ENCODE results near the gene CCDC85B.

CCDC85B gene

DNA sequence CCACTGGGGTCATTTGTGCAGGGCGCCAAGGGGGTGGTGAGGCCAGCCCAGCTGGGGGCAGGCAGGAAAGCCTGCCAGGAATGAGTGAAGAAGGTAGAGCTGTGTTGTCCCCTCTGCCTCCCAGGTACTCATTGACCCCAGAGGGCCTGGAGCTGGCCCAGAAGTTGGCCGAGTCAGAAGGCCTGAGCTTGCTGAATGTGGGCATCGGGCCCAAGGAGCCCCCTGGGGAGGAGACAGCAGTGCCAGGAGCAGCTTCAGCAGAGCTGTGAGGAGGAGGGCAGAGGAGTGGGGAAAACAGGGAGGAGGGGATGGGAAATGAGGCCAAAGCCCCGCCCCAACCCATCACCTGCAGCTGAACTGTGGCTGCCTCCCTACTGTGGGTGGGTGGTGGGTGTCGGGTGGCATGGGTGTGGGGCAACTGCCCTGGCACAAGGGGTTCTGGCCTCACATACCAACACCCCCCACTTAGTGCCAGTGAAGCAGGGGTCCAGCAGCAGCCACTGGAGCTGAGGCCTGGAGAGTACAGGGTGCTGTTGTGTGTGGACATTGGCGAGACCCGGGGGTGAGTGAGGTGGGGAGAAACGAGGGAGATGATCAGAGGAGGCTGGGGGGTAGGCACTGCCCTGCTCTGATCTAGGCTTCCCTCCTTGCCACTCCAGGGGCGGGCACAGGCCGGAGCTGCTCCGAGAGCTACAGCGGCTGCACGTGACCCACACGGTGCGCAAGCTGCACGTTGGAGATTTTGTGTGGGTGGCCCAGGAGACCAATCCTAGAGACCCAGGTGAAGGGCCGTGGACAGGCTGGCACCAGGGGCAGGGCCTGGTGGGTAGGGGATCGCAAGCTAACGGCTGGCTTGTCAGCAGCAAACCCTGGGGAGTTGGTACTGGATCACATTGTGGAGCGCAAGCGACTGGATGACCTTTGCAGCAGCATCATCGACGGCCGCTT, 27.3 kb upstream of the CCDC85B start:
- H3K27ac ChIP-seq (ENCODE audit: insufficient read depth, low read depth, low read length, poor library complexity, severe bottlenecking) = no peak overlapping the region
- H3K36me3 ChIP-seq (ENCODE audit: control insufficient read depth, insufficient read depth, low read length) = peaks cover 28% of the 10 kb centered on the region
- H3K4me1 ChIP-seq (ENCODE audit: control insufficient read depth, insufficient read depth, low read length) = peaks cover 10% of the 10 kb centered on the region
- WGBS, 2 experiments = 94% methylated on average over 24 of the region's 24 CpGs
- H3K27me3 ChIP-seq (ENCODE audit: control insufficient read depth, insufficient read depth, low read length, poor library complexity, severe bottlenecking) = no peaks in the 10 kb centered on the region
- H3K9me3 ChIP-seq (ENCODE audit: control insufficient read depth, low read length) = no peaks in the 10 kb centered on the region
- no peak overlapping the region for H3K4me3 ChIP-seq (ENCODE audit: insufficient read depth, low read depth, low read length)

GRCh38 chr11:65863889-65864705, 26.4 kb upstream of the CCDC85B start:
- no peak overlapping the region for H3K27ac ChIP-seq (ENCODE audit: insufficient read depth, low read depth, low read length, poor library complexity, severe bottlenecking)
- H3K4me1 ChIP-seq (ENCODE audit: control insufficient read depth, insufficient read depth, low read length) = peaks cover 10% of the 10 kb centered on the region
- peaks cover 28% of the 10 kb centered on the region for H3K36me3 ChIP-seq (ENCODE audit: control insufficient read depth, insufficient read depth, low read length)
- no peaks in the 10 kb centered on the region for H3K27me3 ChIP-seq (ENCODE audit: control insufficient read depth, insufficient read depth, low read length, poor library complexity, severe bottlenecking)
- H3K9me3 ChIP-seq (ENCODE audit: control insufficient read depth, low read length) = no peaks in the 10 kb centered on the region
- WGBS, 2 experiments = 89% methylated on average over 12 of the region's 12 CpGs
- no peak overlapping the region for H3K4me3 ChIP-seq (ENCODE audit: insufficient read depth, low read depth, low read length)

DNA sequence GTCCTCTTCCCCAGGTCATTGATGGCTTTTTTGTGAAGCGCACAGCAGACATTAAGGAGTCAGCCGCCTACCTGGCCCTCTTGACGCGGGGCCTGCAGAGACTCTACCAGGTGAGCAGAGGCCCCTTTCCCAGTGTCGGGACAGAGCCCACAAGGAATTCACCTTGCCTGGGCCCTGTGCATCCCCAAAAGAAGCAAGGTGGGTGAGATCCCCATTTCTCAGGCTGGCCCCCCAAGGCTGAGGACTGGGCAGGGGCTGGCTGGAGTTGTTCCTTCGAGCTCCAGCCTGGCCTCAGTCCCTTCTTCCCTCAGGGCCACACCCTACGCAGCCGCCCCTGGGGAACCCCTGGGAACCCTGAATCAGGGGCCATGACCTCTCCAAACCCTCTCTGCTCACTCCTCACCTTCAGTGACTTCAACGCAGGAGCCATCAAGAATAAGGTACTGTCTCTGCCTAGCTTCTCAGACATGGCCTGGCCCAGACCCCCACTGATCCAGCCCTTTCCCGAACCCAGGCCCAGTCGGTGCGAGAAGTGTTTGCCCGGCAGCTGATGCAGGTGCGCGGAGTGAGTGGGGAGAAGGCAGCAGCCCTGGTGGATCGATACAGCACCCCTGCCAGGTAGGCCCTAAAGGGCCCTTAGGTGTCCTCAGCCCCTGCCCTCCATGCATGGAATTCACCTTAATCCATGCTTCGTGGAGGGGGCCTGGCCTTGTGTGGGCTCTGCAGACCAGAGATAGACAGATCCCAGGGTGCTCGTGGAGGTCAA, 25.6 kb upstream of the CCDC85B start:
- Histone ChIP-seq H3K4me1 (ENCODE audit: control insufficient read depth, insufficient read depth, low read length) (peaks cover 10% of the 10 kb centered on the region), H3K4me3 (ENCODE audit: insufficient read depth, low read depth, low read length) (no peak overlapping the region), H3K9me3 (ENCODE audit: control insufficient read depth, low read length) (no peaks in the 10 kb centered on the region), H3K36me3 (ENCODE audit: control insufficient read depth, insufficient read depth, low read length) (peaks cover 28% of the 10 kb centered on the region), H3K27me3 (ENCODE audit: control insufficient read depth, insufficient read depth, low read length, poor library complexity, severe bottlenecking) (no peaks in the 10 kb centered on the region), H3K27ac (ENCODE audit: insufficient read depth, low read depth, low read length, poor library complexity, severe bottlenecking) (no peak overlapping the region)
- 90 to 91% methylated on average over 18 of the region's 18 CpGs for WGBS, 2 experiments

DNA sequence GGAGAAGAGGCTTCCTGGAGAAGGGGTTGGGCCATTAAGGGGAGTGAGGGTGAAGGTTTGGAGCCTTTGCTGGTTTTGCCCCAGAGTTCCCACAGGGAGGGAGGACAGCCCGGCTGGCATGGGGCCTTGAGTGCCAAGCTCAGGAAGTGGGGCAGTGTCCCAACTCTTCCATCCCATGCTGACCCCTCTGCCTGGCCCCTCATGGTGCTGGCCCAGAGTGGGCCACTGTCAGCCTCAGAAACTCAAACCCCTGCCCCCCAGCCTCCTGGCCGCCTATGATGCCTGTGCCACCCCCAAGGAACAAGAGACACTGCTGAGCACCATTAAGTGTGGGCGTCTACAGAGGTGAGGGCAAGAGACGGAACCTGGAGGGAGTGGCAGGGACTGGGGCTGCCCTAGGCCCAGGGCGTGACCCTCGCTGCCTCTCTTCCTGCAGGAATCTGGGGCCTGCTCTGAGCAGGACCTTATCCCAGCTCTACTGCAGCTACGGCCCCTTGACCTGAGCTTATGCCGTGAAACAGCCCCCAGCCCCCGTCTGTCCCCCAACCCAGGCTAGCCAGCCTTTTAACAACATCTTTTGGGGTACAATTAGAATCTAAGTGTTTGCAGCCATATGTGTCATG, 24.8 kb upstream of the CCDC85B start:
- Histone ChIP-seq H3K27ac (ENCODE audit: insufficient read depth, low read depth, low read length, poor library complexity, severe bottlenecking) (no peak overlapping the region), H3K4me1 (ENCODE audit: control insufficient read depth, insufficient read depth, low read length) (peaks cover 10% of the 10 kb centered on the region), H3K36me3 (ENCODE audit: control insufficient read depth, insufficient read depth, low read length) (peaks cover 28% of the 10 kb centered on the region), H3K4me3 (ENCODE audit: insufficient read depth, low read depth, low read length) (no peak overlapping the region), H3K27me3 (ENCODE audit: control insufficient read depth, insufficient read depth, low read length, poor library complexity, severe bottlenecking) (no peaks in the 10 kb centered on the region), H3K9me3 (ENCODE audit: control insufficient read depth, low read length) (no peaks in the 10 kb centered on the region)
- 94 to 96% methylated on average over 9 of the region's 9 CpGs for WGBS, 2 experiments

DNA sequence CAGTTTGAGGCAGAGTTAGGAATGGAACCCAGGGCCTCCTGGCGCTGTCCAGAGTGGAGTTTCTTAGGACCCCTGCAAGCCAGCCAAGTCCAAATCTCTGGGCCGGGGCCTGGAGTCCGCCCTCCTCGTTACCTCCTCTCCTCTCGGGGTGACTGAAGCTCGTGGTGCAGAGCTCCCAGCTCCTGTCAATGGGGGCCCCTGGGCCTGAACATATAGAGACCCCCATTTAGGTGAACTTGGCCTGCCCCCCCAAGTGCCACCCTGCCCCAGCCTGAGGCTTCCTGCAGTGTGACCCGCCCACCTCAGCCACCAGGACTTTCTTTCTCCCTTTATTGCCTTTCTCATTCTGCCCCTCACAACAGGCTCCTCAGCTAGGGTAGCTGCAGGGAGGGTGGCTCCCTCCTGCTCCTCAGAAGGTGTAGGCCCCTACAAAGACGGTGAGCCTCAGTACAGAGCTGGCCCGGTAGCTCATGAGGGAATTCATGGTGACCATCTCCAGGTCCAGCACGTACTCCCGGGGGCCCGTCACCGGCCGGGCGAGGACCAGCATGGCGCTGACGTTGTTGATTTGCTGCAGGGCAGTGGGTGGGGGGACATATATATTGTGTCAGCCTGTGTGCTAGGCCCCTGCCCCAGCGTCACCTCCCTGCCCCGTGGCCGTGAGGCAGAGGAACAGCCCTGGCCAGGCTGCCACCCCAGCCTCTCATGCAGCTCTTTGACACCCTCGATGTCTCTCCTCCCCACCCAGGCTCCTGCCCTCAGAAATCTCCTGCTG, 23.8 kb upstream of the CCDC85B start:
- Histone ChIP-seq H3K4me3 (ENCODE audit: insufficient read depth, low read depth, low read length) (no peak overlapping the region), H3K27me3 (ENCODE audit: control insufficient read depth, insufficient read depth, low read length, poor library complexity, severe bottlenecking) (peaks cover 3% of the 10 kb centered on the region), H3K27ac (ENCODE audit: insufficient read depth, low read depth, low read length, poor library complexity, severe bottlenecking) (no peak overlapping the region), H3K36me3 (ENCODE audit: control insufficient read depth, insufficient read depth, low read length) (peaks cover 28% of the 10 kb centered on the region), H3K4me1 (ENCODE audit: control insufficient read depth, insufficient read depth, low read length) (peaks cover 2% of the 10 kb centered on the region), H3K9me3 (ENCODE audit: control insufficient read depth, low read length) (no peaks in the 10 kb centered on the region)
- 91 to 93% methylated on average over 21 of the region's 21 CpGs for WGBS, 2 experiments

DNA sequence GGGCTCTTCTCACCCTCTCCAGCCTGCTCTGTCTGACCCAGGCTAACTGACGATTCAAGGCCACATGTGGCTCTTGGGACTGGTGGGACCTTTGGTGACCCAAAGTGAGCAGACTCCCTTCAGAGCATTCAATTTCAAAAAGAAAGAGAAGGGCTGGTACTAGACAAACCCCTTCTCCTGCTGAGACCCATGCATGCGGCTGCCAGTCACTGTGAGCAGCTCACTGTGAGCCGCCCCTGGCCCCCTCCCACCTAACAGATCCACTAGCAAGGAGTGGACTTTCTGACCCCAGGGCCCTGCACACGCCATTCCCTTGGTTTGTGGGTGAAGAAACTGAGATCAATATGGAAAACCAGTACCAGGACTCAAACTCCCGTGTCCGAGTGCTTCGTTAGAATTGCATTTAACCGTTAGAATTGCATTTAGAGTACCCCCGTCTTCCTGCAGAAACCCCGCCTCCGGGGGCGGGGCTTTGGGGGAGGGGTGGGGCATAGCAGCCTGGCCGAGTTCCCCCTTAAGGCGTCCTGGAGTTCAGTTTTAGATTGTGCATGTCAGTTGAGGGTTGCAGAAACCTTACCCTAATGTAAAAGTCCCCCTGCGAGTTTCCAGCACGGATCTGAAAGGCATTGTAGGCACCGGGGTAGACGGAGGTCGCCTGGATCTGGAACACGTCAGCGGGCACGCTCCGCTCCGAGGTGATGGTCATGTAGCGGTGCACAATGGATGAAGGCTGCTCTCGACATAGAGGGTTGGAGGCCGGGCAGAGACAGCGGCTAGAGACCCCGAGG, 23.0 kb upstream of the CCDC85B start:
- no peak overlapping the region for H3K27ac ChIP-seq (ENCODE audit: insufficient read depth, low read depth, low read length, poor library complexity, severe bottlenecking)
- peaks cover 28% of the 10 kb centered on the region for H3K36me3 ChIP-seq (ENCODE audit: control insufficient read depth, insufficient read depth, low read length)

GRCh38 chr11:65868076-65868667, 22.3 kb upstream of the CCDC85B start:
- WGBS, 2 experiments = 90 to 92% methylated on average over 19 of the region's 19 CpGs
- Histone ChIP-seq H3K36me3 (ENCODE audit: control insufficient read depth, insufficient read depth, low read length) (peaks cover 25% of the 10 kb centered on the region), H3K27me3 (ENCODE audit: control insufficient read depth, insufficient read depth, low read length, poor library complexity, severe bottlenecking) (peaks cover 17% of the 10 kb centered on the region), H3K27ac (ENCODE audit: insufficient read depth, low read depth, low read length, poor library complexity, severe bottlenecking) (no peak overlapping the region), H3K4me3 (ENCODE audit: insufficient read depth, low read depth, low read length) (peak overlapping the region; percentile 19), H3K4me1 (ENCODE audit: control insufficient read depth, insufficient read depth, low read length) (peaks cover 4% of the 10 kb centered on the region), H3K9me3 (ENCODE audit: control insufficient read depth, low read length) (no peaks in the 10 kb centered on the region)

More for the DNA sequence above, 23.0 kb upstream of the CCDC85B start:
- peaks cover 4% of the 10 kb centered on the region for H3K4me1 ChIP-seq (ENCODE audit: control insufficient read depth, insufficient read depth, low read length)
- H3K27me3 ChIP-seq (ENCODE audit: control insufficient read depth, insufficient read depth, low read length, poor library complexity, severe bottlenecking) = peaks cover 10% of the 10 kb centered on the region
- H3K4me3 ChIP-seq (ENCODE audit: insufficient read depth, low read depth, low read length) = peak overlapping the region; percentile 19
- H3K9me3 ChIP-seq (ENCODE audit: control insufficient read depth, low read length) = no peaks in the 10 kb centered on the region
- WGBS, 2 experiments = 58 to 59% methylated on average over 29 of the region's 29 CpGs

GRCh38 chr11:65868907-65869306, 21.6 kb upstream of the CCDC85B start:
- Histone ChIP-seq H3K36me3 (ENCODE audit: control insufficient read depth, insufficient read depth, low read length) (peaks cover 18% of the 10 kb centered on the region), H3K27ac (ENCODE audit: insufficient read depth, low read depth, low read length, poor library complexity, severe bottlenecking) (no peak overlapping the region), H3K9me3 (ENCODE audit: control insufficient read depth, low read length) (no peaks in the 10 kb centered on the region), H3K27me3 (ENCODE audit: control insufficient read depth, insufficient read depth, low read length, poor library complexity, severe bottlenecking) (peaks cover 19% of the 10 kb centered on the region), H3K4me1 (ENCODE audit: control insufficient read depth, insufficient read depth, low read length) (peaks cover 4% of the 10 kb centered on the region), H3K4me3 (ENCODE audit: insufficient read depth, low read depth, low read length) (no peak overlapping the region)
- WGBS, 2 experiments = 87 to 90% methylated on average over 3 of the region's 3 CpGs
